Lung microvascular endothelial cell (primary cell): ENCODE data around the gene SLC6A11. TPM values are rescaled to one million over a fixed set of nuclear protein-coding genes. Genes with fewer than 3 reads are reported as not detected.

Experiments
- DNase-seq, 2 donors: peaks; one replicate each; pipeline versions ENCODE4 v3.0.0 to v3.0.0-alpha.2; 2010; ENCODE audit warnings: low read depth in 2 of 2
- total RNA-seq: library from RNA; depleted of rRNA; stranded (reverse); fragments of >200 nt; gene quantifications from 2 replicates; pipeline ENCODE4 v1.2.1, GENCODE V29; 2014

Gene SLC6A11
- total RNA-seq, 1 donor from 2014 or later: not detected

DNA sequence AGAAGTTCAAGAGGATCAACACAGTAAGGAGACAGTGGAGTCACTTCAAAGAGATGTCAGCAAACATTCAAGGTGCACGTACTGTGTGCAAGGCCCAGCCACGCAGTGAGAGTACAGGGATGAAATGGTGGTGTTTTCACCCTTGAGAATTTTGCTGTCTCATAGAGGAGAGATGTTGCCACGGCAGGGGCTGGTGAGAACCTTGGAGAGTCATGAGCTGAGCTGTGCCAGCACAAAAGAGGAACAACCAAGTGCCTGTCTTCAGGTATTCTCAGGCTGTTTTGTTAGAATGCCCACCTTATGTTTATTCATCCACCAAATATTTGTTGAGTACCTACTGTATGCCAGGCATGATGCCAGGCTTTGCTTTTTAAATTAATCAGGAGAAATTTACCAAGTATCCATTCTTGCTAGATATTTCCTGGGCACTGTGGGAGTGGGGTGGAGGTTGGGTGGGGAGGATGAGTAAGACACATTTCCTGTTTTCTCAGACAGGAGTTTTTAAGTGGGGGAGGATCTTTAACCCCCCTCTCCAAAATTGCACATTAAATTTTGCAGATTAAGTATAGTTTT, 72.6 kb downstream of the SLC6A11 start:
- no peak for DNase-seq

DNA sequence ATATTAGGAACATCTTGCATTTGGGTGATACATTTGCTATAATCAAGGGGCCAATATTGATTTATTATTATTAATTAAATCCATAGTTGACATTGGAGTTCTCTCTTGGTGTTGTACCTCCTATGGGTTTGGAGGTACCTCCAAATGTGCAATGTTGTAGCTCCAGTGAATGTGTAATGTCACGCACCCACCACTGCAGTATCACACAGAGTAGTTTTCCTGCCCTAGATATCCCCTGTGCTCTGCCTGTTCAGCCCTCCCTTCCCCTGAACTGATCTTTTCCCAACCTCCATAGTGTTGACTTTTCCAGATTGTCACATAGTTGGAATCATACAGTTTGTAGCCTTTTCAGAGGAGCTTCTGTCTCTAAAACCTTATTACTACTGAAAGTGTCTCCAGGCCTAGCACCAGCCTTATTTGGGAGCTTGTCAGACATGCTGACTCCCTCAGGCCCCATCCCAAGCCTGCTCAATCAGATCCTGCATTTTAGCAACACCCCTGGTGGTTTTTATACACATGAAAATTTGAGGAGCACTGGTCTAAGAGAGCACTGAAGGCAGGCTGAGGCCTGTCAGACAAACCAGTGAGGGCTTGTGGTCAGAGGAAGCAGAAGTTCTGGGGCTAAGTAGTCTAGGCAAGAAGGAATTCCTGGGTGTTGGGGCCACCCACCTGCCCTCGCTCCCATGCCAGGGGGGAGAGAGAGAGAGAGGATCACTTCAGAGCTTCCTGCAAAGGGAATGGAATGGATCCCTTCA, 73.4 kb downstream of the SLC6A11 start:
- no peak for DNase-seq

DNA sequence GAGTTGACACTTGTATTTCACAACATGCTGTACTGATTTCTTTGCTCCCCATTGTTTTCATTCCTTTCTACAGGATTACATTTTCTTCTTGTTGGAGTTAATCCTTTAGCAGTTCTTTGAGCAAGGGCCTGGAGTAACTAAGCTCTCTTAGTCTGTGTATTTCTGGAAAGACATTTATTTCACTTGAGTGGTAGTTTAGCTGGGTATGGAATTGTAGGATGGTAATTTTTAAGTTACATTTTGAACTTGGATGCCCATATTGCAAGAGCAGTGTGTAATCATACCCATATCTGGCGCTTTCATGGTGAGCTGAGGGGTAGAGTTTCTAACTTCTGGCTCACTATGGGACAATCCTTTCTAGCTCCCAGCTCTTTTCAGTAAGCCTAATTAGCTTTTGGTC, 74.6 kb downstream of the SLC6A11 start:
- no peak for DNase-seq

DNA sequence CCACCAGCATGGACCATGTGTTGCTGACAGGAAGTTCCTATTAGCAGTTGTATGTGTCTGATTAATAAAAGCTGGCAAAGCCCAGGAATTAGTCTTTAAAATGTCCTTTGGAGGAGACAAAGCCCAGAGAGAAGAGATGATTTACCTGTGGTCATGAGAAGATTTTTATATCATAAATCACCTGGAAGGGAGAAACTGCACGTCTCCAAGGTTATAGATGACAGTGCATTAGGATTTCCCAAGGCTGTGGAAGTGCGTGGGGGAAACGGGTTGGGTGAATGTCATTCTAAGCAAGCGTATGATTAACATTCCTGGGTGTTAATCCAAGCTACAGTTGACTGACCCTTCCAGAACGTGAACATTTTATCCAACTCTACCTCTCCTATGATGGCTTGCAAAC, 76.6 kb downstream of the SLC6A11 start:
- no peak for DNase-seq

DNA sequence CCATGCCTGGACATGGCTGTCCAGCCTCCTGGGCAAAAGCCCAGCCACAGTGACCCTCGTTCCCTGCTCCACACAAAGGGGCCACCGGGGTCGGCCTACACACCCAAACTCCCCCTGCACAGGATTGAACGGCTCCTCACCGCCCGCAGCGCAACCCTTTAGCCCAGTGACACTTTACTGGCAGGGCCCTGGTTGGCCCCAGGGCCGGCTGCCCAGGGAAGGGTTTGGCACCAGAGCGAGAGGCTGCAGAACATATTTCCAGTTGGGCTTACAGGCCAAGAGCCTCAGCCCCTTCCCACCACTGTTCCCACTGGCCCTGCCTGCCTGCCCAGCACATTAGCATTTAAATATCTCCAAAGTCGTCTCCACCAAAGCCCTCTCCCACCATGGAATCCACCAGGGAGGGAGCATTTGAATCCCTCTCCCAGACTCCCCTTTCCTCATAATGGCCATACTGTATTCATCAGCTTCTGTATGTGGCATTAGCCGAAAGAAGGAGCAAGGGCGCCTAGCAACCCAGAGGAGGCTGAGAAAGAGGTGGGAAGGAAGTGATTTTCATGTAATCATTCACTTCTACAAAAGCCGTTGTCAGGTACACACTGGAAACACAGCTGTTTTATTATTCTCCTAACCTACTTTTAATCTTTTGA, 85.4 kb downstream of the SLC6A11 start:
- no peak for DNase-seq

DNA sequence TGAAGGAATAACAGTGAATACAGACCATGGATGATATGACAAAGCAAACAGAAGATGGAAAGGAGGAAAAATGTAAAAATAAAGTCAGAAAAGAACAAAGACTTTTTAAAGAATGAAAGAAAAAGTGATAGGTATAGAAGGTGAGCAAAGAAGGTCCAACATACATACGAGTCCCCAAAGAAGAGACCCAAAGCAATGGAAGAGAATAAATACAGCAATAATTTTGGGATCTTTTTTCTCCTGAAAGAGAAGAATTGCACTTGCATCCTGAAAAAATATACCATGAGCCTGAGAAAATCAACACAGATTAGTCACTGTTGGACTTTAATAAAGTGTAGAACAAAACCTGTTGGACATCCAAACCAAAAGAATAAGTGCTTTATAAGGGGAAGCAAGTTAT, 91.2 kb downstream of the SLC6A11 start:
- no peak for DNase-seq

DNA sequence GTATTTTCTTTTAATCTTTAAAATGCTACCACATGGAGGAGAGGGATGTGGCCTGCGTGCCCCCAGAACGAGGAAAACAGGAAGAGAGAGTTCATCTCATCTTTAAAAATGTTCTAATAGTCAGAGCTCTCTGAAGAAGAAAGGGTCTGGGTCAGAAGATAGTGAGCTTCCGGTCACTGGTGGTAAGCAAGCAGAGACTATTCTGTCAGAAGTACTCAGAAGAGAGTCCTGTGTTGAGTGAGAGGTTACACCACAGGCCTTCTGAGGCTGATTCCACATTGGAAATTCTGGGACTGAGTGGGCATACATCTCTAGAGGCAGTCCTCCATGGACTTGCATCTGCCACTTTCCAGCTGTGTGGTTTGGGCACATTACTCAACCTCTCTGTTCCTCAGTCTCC, 94.3 kb downstream of the SLC6A11 start:
- DNase-seq: no peak

DNA sequence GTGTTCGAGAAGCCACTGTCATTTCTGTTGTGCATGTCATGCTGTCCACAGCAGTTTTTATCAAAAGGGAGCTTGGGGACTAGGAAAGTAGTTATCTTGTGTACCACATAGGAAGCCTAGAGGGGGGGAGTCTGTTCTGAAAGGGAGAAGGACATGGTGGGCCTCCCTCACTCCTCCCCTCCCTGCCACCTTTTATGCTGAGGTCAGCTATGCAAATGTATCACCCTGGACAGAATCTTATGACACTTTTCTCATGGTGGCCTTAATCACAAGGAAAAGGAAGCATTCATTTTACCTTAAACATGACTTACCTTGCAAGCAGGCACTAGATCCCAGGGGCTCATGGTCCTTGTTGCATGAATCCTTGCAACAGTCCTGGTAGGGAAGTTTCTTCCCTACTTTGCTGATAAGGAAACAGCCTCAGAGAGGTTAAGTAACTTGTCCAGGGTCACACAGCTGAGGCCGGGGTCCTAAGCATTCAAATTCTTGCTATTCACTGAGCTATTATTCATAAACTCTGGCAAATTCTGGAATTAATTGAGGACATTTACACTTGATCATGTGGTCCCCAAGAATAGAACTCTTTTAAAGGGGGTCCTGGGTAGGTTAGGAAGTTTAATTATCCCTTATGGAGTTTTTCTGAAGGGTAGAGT, 95.4 kb downstream of the SLC6A11 start:
- no peak for DNase-seq

DNA sequence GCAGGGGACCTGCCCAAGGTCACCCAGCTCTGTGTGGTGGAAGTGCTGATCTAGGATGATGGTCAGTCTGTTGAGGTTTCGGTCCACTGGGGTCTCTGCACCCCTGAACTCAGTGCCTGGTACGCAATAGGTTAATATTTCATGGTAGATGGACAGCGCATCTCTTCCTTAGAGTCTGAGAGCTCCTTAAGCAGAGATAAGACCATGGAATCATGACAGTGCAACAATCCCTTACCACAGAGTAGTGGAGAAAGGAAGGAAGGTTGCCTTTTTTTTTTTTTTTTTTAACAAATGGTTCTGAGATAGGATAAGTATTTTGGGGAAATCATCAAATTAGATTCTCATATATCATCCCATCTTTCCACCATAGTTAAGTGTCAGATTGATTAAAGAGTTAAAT, 96.8 kb downstream of the SLC6A11 start:
- no peak for DNase-seq

DNA sequence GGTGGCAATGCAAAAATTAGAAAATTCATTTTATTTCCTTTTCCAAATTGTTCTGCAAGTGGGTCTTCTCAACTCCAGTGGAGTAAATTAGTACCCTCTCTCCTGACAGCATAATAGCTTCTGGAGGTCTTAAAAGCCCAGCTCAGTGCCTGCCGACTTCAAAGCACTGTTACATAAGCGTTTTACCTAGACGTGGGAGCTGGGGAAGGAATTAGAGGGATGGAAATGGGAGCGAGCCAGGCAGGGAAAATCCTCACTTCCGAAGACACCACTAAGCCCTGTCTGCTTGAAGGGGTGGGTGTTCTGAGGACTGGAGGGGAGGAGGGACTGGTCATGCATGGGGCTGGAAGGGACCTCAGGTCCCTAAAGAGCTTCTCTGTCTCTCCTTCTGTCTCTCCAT, 99.3 kb downstream of the SLC6A11 start:
- no peak for DNase-seq

DNA sequence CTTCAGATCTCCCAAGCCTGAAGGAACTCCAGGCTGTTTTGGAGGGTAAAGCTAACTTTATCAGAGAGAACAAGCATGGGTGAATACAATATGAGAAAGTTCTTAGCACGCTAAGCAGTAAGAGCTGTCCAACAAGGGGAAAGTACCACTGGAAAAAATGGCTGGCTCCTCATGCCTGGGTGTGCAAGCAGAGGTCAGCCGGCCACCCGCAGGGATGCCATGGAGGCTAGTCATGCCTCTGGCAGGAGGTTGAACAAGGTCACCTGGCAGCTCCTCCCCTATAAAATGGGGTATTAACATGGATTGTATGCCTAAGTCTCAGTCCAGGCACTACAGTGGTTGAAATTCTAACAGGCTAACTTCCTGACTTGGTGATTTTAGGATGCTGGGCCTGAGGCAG, 101.1 kb downstream of the SLC6A11 start:
- DNase-seq: no peak

DNA sequence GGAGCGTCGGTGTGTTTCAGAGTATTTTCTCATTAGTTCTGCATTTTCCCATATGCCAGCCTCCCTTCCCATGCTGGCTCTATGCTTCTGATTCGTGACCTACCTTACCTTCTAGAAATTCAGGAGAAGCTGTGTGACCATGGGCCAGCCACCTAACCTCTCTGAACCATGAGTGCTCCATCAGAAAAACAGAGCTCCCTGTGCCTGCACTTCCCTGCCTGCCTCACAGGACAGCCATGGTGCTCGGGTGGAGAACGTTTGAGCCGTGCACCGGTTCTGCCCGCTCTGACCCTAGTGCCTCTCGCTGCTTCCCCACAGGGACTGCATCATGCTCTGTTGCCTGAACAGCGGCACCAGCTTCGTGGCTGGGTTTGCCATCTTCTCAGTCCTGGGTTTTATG, 102.0 kb downstream of the SLC6A11 start:
- DNase-seq: no peak

DNA sequence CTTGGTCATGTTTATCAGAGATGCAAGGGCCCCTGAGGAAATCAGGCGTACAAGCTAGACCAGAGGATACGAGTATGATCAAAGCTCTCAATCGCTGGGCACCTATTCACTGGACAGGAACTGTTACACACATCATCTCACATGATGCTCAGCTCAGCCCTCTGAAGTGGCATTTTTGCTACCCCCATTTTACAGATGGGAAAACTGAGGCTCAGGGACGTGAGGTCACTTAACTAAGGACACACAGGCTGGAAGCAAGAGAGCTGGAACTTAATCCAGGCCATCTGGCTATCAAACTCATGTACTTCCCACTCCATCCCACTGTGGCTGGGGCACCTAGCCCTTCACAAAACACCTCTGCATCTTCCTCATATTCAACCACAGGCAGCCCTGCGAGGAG, 103.6 kb downstream of the SLC6A11 start:
- DNase-seq: no peak

DNA sequence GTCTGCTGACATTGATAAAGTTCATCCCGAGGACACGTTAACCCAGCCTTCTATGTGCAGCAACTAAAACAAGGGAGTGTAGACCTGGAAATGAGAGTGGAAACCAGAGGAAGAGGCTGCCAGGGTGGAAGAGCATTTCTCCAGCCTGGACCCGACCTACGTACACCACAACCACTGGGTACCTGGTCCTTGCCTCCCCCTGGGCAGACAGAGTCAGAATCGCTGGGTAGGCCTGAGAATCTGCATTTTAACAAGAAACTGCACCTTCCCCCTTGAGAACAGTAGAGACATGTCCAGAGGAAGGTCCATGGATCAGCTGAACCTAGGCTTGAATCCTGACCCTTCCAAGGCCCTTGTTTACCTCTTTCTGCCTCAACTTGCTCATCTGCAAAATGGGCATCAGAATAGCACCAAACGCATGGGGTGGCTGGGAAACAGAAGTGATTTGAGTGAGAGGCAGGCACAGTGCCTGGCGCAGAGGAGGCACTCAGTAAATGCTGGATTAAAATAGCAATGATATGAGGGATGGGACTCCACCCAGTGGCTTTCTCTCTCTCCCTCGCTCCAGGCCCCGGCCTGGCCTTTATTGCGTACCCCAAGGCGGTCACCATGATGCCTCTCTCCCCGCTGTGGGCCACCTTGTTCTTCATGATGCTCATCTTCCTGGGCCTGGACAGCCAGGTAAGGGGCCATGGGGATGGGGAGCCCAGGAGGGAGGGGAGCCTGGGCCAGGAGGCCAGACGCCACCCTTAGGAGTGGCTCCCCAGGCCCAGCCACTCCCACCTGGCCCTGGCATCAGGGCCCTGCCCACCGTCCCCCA, 109.6 kb downstream of the SLC6A11 start:
- DNase-seq: no peak

DNA sequence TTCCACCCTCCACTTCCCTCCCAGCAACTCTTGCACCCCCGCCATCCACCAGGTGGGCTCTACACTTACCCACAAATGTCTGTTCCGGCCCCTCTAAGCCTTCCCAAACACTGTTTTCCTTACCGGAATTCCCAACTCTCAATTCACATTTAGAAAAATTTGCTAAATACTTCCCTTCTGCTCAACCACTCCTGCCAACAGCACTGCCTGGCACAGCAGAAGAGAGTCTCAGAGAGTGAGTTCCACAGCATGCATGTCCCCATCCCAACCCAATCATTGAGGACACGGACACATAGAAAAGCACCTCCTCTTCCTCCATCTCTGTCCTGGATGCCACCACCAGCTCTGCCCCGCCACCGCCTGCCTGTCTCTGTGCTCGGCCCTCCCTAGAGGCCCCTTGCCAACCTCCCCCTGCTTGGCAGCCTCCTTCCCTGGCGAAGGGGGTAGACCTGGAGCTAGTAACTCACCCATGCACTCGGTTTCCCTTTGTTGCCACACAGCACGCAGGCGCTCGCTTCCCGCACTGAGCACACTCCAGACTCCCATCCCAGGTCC, 110.3 kb downstream of the SLC6A11 start:
- DNase-seq: no peak

DNA sequence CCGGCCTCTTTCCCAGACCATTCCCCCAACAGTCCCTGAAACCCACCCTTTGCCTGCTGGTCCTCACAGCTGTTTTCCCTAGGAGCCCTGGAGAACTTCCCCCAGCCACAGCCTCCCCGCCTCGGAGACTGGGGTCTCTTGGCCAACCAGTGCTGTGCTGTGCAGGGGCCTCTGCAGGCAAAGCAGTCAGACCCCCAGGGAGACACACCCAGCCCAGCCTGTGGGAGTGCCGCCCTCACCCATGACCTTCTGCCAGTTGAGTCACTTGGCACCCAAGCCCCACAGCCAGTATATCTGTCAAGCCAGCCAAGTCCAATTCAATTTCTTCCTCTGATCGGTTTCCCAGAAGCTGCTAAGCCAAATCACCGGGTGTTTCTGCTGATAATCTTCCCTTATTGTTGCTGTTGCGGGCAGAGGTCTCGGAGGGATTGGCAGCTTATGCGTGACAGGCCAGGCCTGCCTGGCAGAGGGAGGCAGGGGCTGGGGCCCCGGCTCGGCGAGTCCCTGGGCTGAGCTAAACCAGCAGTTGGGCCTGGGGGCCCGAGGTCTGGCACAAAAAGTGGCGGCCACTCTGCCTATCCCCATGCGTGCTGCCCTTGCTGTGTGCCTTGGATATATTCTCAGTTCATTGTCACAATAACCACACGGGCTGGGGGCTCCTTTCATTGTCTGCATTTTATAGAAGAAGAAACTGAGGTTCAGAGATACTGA, 110.9 kb downstream of the SLC6A11 start:
- peak in 1 of 2 donors; percentile 56 for DNase-seq

DNA sequence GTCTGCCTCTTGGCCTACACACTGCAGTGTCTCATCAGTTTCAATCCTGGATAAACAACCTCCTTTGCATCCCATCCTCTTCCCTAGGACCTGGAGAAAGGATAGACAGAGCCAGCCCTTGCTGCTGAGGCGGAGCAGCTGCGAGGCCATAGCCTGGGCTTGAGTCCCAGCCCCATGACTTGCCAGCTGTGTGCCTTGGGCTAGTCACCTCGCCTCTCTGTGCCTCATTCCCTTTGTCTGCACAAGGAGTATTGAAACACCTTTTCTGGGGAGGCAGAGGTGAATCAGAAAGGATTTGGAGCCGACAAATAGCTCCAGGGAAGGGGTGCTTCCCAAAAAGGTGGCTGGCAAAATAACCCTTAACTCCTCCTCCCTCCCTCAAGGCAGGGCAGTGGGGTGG, 111.5 kb downstream of the SLC6A11 start:
- no peak for DNase-seq

DNA sequence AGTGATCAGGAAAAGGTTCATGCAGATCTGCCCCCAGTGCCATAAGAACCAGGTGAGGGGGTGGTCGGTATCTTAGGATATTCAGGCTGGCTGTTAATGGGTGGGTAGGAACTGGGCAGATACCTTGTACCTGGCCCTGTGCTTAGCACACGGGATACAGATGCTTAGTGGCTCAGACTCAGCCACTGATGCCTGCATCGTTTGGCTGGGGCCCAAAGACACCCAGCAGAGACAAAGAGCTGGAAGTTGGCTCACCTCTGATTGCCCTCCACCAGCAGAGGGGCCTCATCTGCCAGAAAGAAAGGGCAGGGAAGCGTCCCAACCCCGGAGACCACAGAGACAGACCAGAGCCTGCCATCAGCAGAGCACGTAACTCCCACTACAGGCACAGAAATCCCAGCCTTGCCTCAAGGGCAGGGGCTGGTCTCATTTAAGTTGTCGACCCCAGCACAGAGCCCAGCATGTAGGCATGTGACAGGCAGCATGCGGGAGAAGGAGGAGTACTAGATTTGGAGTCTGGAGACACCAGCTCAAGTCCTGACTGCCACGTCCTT, 112.5 kb downstream of the SLC6A11 start:
- peak in 1 of 2 donors; percentile 41 for DNase-seq

DNA sequence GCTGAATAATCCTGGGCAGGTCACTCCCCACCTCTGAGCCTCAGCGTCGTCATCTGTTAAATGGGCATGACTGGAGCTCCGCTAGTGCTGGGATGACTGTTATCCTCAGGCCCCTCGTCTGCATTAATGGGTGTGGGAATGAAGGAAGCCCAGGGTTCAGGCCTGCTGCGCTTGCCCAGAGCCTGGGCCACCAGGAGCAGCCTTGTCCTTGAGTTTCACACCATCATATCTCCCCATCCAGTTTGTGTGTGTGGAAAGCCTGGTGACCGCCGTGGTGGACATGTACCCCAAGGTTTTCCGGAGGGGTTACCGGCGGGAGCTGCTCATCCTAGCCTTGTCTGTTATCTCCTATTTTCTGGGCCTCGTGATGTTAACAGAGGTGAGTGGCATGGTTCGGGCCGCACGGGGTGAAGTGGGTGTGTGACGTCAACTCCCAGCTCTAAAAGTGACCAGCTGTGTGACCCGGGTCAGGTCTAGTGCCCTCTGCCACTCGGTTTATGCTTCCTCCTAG, 113.0 kb downstream of the SLC6A11 start:
- no peak for DNase-seq
